8988T (cell line): ENCODE measurements around the gene TMEM205.
A peak's percentile ranks its signal among the peaks of the same experiment; 100 is the strongest.
"Not testable (repeated sequence)": the region's sequence is repeated elsewhere in the genome, so short reads cannot be mapped to it uniquely, and the experiment has no call there.

Experiments used
- DNase-seq: peaks from one replicate; pipeline ENCODE4 v3.0.0; 2011

TMEM205 gene

GRCh38 chr19:11346104-11346940, at the start of gene TMEM205, which contains the start of gene CCDC159:
Gene TMEM205 (minus strand): TSS chr19:11346268. CDS start chr19:11345619, 649 bp downstream.
Gene CCDC159 (plus strand): TSS chr19:11346519. CDS start chr19:11346607, 88 bp downstream.
- peak; percentile 72 for DNase-seq

- no peak for DNase-seq
Observed at GRCh38 chr19:11390933-11391680, 45.0 kb upstream of the TMEM205 start.

GRCh38 chr19:11390359-11390758, 44.3 kb upstream of the TMEM205 start:
- DNase-seq: no peak

GRCh38 chr19:11387162-11388034, 41.3 kb upstream of the TMEM205 start:
- DNase-seq: no peak

GRCh38 chr19:11384778-11385129, 38.7 kb upstream of the TMEM205 start:
- DNase-seq: no peak

- no peak for DNase-seq
Observed at GRCh38 chr19:11383706-11384048, 37.6 kb upstream of the TMEM205 start.

- no peak for DNase-seq
Observed at GRCh38 chr19:11382898-11383705, 37.0 kb upstream of the TMEM205 start.

- peak; percentile 85 for DNase-seq
Observed at GRCh38 chr19:11380653-11381537, 34.8 kb upstream of the TMEM205 start.

- no peak for DNase-seq
Observed at GRCh38 chr19:11379857-11380350, 33.8 kb upstream of the TMEM205 start.

GRCh38 chr19:11379269-11379845, 33.3 kb upstream of the TMEM205 start:
- not testable (repeated sequence) for DNase-seq

GRCh38 chr19:11378319-11379189, 32.5 kb upstream of the TMEM205 start:
- no peak for DNase-seq

- no peak for DNase-seq
Observed at GRCh38 chr19:11377756-11378155, 31.7 kb upstream of the TMEM205 start.

GRCh38 chr19:11377237-11377636, 31.2 kb upstream of the TMEM205 start:
- DNase-seq: no peak

GRCh38 chr19:11375143-11375948, 29.3 kb upstream of the TMEM205 start:
- no peak for DNase-seq

GRCh38 chr19:11374433-11375142, 28.5 kb upstream of the TMEM205 start, which contains the start of gene SWSAP1:
Gene SWSAP1 (plus strand): TSS chr19:11374666. CDS start chr19:11374681, 15 bp downstream.
- peak; percentile 88 for DNase-seq

- DNase-seq: no peak
Observed at GRCh38 chr19:11373885-11374432, 27.9 kb upstream of the TMEM205 start.

GRCh38 chr19:11373166-11373884, 27.3 kb upstream of the TMEM205 start:
- DNase-seq: no peak
